Stomach (tissue), 4 donors: ENCODE measurements around the gene KCNAB1.

Experiments
- POLR2A ChIP-seq, 4 donors: fragments of 450-650 bp; IDR thresholded peaks; one replicate each; pipeline ENCODE4 v1.6.1; 2016; ENCODE audit warnings: antibody characterized with exemption in 4 of 4, control low read depth in 2 of 4, mild to moderate bottlenecking in 1 of 4, moderate library complexity in 1 of 4
- POLR2AphosphoS5 ChIP-seq, 3 donors: sonication (generic); formaldehyde crosslinking; IDR thresholded peaks; one replicate each; pipeline ENCODE4 v1.6.1; 2016; ENCODE audit warnings: antibody characterized with exemption in 3 of 3
- TF ChIP-seq, protein P1 (sequence below), 7 experiments: fragments of 450-650 bp in 4 of 7; fragments of 200-600 bp in 3 of 7; sonication (generic) in 3 of 7; IDR thresholded peaks; one replicate each; pipeline ENCODE4 v1.5.1; 2016 to 2019; ENCODE audit warnings: antibody characterized with exemption in 7 of 7, control low read depth in 2 of 7, mild to moderate bottlenecking in 1 of 7

DNA sequence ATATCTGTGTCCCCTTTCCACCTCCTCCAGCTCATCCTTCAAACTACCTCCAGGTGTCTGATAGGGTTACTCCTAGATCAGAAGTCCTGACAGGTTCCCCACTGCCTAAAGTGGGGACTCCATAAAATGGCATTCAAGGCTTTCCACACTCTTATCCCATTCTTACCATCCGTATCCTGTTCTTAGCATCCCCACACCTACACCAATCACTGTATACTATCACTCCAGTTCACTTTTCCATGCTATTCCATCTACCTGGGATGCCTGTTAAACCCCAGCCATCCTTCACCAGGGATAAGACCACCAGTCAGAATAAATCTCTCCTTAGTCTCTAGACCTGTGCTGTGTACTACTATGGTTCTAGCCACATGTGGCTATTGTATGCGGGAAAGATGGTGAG is 415.4 kb downstream of the KCNAB1 start:
- no peak for TF ChIP-seq POLR2A (IDR thresholded peaks at IDR 0.05)
- TF ChIP-seq, protein P1, sequence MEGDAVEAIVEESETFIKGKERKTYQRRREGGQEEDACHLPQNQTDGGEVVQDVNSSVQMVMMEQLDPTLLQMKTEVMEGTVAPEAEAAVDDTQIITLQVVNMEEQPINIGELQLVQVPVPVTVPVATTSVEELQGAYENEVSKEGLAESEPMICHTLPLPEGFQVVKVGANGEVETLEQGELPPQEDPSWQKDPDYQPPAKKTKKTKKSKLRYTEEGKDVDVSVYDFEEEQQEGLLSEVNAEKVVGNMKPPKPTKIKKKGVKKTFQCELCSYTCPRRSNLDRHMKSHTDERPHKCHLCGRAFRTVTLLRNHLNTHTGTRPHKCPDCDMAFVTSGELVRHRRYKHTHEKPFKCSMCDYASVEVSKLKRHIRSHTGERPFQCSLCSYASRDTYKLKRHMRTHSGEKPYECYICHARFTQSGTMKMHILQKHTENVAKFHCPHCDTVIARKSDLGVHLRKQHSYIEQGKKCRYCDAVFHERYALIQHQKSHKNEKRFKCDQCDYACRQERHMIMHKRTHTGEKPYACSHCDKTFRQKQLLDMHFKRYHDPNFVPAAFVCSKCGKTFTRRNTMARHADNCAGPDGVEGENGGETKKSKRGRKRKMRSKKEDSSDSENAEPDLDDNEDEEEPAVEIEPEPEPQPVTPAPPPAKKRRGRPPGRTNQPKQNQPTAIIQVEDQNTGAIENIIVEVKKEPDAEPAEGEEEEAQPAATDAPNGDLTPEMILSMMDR (IDR thresholded peaks at IDR 0.05) = no peak
- TF ChIP-seq POLR2AphosphoS5 (IDR thresholded peaks at IDR 0.05) = no peak
